IMR-90 (cell line): Measurements from ENCODE around the gene ZC3H12D. TPM values are rescaled to one million over a fixed set of nuclear protein-coding genes. Genes with fewer than 3 reads are reported as not detected.

Experiments used
- ATAC-seq: fragments of 200-7000 bp; cut with Tn5 transposase; 2 replicates; pipeline ENCODE4 v1.9.1; 2020; ENCODE audit warnings: low read depth, mild to moderate bottlenecking, moderate library complexity
- BruUV-seq: library from RNA; stranded (reverse); fragments of 400-500 nt; replicated peaks from 2 replicates; lab custom pipeline; 2021; lab: Mats Ljungman, UMichigan
- CTCF ChIA-PET: fragments of 300-600 bp; formaldehyde crosslinking; extraction: SDS; loops from one replicate; lab custom pipeline; 2021; ENCODE audit warnings: antibody characterized with exemption; lab: Yijun Ruan, JAX
- POLR2A ChIA-PET: fragments of 300-600 bp; sonication (Branson Sonifier 250); formaldehyde crosslinking; loops from one replicate; lab custom pipeline; 2022; ENCODE audit warnings: antibody characterized with exemption; ENCODE audit not compliant: unreplicated experiment; lab: Charles Lee
- DNase-seq: peaks from one replicate; pipeline ENCODE4 v3.0.0; 2013
- H2AFZ ChIP-seq: replicated peaks from 2 replicates; pipeline ENCODE3; 2013; ENCODE audit warnings: low read length, mild to moderate bottlenecking; ENCODE audit not compliant: poor library complexity
- H2AK5ac ChIP-seq: 2 replicates; pipeline ENCODE4 v1.6.1; 2013; ENCODE audit warnings: low read depth, low read length, inconsistent platforms
- H2AK9ac ChIP-seq: replicated peaks from 2 replicates; pipeline ENCODE3; 2013; ENCODE audit warnings: mild to moderate bottlenecking, low read depth, low read length, moderate library complexity; ENCODE audit not compliant: poor library complexity
- H2BK120ac ChIP-seq: 2 replicates; pipeline ENCODE4 v1.6.1; 2013; ENCODE audit warnings: low read depth, low read length, inconsistent platforms
- H2BK15ac ChIP-seq: 3 replicates; pipeline ENCODE4 v1.6.1; 2013; ENCODE audit warnings: low read depth, low read length, inconsistent platforms
- H2BK20ac ChIP-seq: 2 replicates; pipeline ENCODE4 v1.6.1; 2013; ENCODE audit warnings: low read depth, mild to moderate bottlenecking, inconsistent platforms, low read length, moderate library complexity
- H2BK5ac ChIP-seq: 2 replicates; pipeline ENCODE4 v1.6.1; 2013; ENCODE audit warnings: mild to moderate bottlenecking, low read depth, low read length, inconsistent platforms; ENCODE audit not compliant: poor library complexity, severe bottlenecking
- H3K14ac ChIP-seq: replicated peaks from 2 replicates; pipeline ENCODE4 v1.6.1; 2013; ENCODE audit warnings: low read depth, low read length, inconsistent platforms
- H3K18ac ChIP-seq: 2 replicates; pipeline ENCODE4 v1.6.1; 2013; ENCODE audit warnings: low read depth, low read length, control low read depth
- H3K23ac ChIP-seq: 2 replicates; pipeline ENCODE4 v1.6.1; 2013; ENCODE audit warnings: low read depth, low read length, inconsistent platforms
- H3K27ac ChIP-seq: 2 replicates; pipeline ENCODE4 v1.5.1; 2013; ENCODE audit warnings: mild to moderate bottlenecking, control low read depth, low read length; ENCODE audit not compliant: insufficient read depth
- H3K27me3 ChIP-seq: 2 replicates; pipeline ENCODE4 v1.6.1; 2013; ENCODE audit warnings: low read length; ENCODE audit not compliant: control insufficient read depth, insufficient read depth
- H3K36me3 ChIP-seq: 2 replicates; pipeline ENCODE4 v1.6.1; 2013; ENCODE audit warnings: low read length, mixed read lengths; ENCODE audit not compliant: control insufficient read depth, insufficient read depth
- H3K4ac ChIP-seq: 2 replicates; pipeline ENCODE4 v1.6.1; 2013; ENCODE audit warnings: low read depth, low read length, inconsistent platforms
- H3K4me1 ChIP-seq: 2 replicates; pipeline ENCODE4 v1.6.1; 2013; ENCODE audit warnings: low read length, mixed read lengths; ENCODE audit not compliant: control insufficient read depth, insufficient read depth
- H3K4me2 ChIP-seq: 2 replicates; pipeline ENCODE4 v1.6.1; 2013; ENCODE audit warnings: low read depth, mild to moderate bottlenecking, control low read depth, low read length, moderate library complexity
- H3K4me3 ChIP-seq: 2 replicates; pipeline ENCODE4 v1.5.1; 2013; ENCODE audit warnings: low read depth, mild to moderate bottlenecking, control low read depth, low read length, moderate library complexity; ENCODE audit not compliant: insufficient read depth
- H3K56ac ChIP-seq: 2 replicates; pipeline ENCODE4 v1.6.1; 2013; ENCODE audit warnings: low read length, inconsistent platforms; ENCODE audit not compliant: insufficient read depth; ENCODE audit errors: extremely low read depth
- H3K79me1 ChIP-seq, 2 experiments: 2 replicates each; pipeline ENCODE4 v1.6.1; 2013; ENCODE audit warnings: low read length in 2 of 2, inconsistent platforms in 1 of 2, low read depth in 1 of 2
- H3K9ac ChIP-seq: 2 replicates; pipeline ENCODE4 v1.6.1; 2013; ENCODE audit warnings: low read depth, low read length, control low read depth
- H3K9me1 ChIP-seq: 2 replicates; pipeline ENCODE4 v1.6.1; 2013; ENCODE audit warnings: low read length, inconsistent platforms; ENCODE audit not compliant: insufficient read depth
- H3K9me3 ChIP-seq: 2 replicates; pipeline ENCODE4 v1.6.1; 2013; ENCODE audit warnings: low read length; ENCODE audit not compliant: control insufficient read depth, insufficient read depth
- H4K20me1 ChIP-seq: 2 replicates; pipeline ENCODE4 v1.6.1; 2013; ENCODE audit warnings: low read length, inconsistent platforms; ENCODE audit not compliant: insufficient read depth
- H4K5ac ChIP-seq: 2 replicates; pipeline ENCODE4 v1.6.1; 2013; ENCODE audit warnings: mild to moderate bottlenecking, low read depth, low read length, control low read depth
- H4K8ac ChIP-seq, 2 experiments: 2 replicates each; pipeline ENCODE4 v1.6.1; 2013; ENCODE audit warnings: low read depth in 2 of 2, low read length in 2 of 2, control low read depth in 1 of 2, inconsistent platforms in 1 of 2
- H4K91ac ChIP-seq: 2 replicates; pipeline ENCODE4 v1.6.1; 2013; ENCODE audit warnings: low read depth, low read length, inconsistent platforms; ENCODE audit not compliant: insufficient read depth
- FOS ChIP-seq: fragments of 150-350 bp; IDR thresholded peaks from 2 replicates; pipeline ENCODE4 v1.6.1; 2016; ENCODE audit warnings: low read depth, low read length
- RAD21 ChIP-seq: IDR thresholded peaks from 2 replicates; pipeline ENCODE4 v1.6.1; 2012; ENCODE audit warnings: low read length, improper control_type of control experiment
- WGBS, 2 experiments: methylation state at CpG; one replicate each; pipeline versions ENCODE4 v1.1.5 to v1.1.7; 2013; ENCODE audit warnings: missing lambda C conversion rate in 2 of 2; ENCODE audit not compliant: insufficient read length in 1 of 2; ENCODE audit errors: extremely low coverage in 2 of 2; 5-methylcytosine and 5-hydroxymethylcytosine counted together
- dilution Hi-C: fragments of 300-500 bp; cut with HindIII; formaldehyde crosslinking; loops from one replicate; pipeline ENCODE4 v1.14.3; 2018; ENCODE audit warnings: low sequenced_read_pairs; ENCODE audit not compliant: unreplicated experiment
- in situ Hi-C: fragments of 300-500 bp; cut with MboI; formaldehyde crosslinking; loops from 3 replicates; pipeline ENCODE4 v1.14.3; 2019; ENCODE audit warnings: low sequenced_read_pairs, inconsistent platforms, mixed read lengths
- intact Hi-C: fragments of 100-400 bp; cut with micrococcal nuclease; formaldehyde crosslinking; loops from 2 replicates; pipeline ENCODE4 v1.10.0; 2022
- polyA plus RNA-seq, 3 experiments: library from polyadenylated mRNA; depleted of rRNA; stranded (reverse); fragments of >200 nt; gene quantifications; 2 replicates each; pipeline ENCODE4 v1.2.3, GENCODE V29; 2012; ENCODE audit warnings: low replicate concordance in 1 of 3
- total RNA-seq: library from RNA; depleted of rRNA; stranded (reverse); fragments of >200 nt; gene quantifications from 2 replicates; pipeline ENCODE4 v1.2.3, GENCODE V29; 2012

The ZC3H12D gene
- total and polyA plus RNA-seq, 2 of the 4 experiments (the other 2 are of a cell fraction): under 0.01 to 0.12 TPM

DNA sequence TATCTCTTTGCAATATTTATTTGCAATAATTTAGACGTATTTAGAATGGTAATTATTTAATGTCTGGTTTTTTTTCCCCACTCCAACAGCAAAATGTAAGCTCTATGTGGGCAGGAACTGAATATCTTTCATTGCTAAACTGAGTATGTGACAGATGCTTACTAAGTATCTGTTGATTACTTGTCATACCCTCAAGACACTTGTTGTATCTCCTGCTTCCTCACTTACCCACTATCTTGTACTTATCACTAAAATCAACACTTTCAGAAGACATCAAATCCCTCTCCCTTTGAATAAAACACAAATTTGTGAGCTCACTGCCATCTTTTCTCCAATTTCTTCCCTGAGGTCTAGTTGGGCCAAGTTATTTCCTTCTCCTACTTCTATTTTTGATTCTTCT lies 30.7 kb upstream of the ZC3H12D start:
- ChIA-PET POLR2A (no interaction called here), CTCF (interaction anchor here (1.0 kb wide), 1 partner anchor 30 kb away, joined by 3 read pairs; the partner anchor contains the start of gene PPIL4)
- H3K27ac ChIP-seq: no peak overlapping the region
- no peak overlapping the region for H3K56ac ChIP-seq
- H3K9ac ChIP-seq: no peak overlapping the region
- H2AK9ac ChIP-seq: no peak overlapping the region
- BruUV-seq: no TSS peak
- H2BK5ac ChIP-seq: no peak overlapping the region
- H3K36me3 ChIP-seq: 0 out of 2 replicates have a peak, but pooled peaks cover 12% of the 10 kb centered on the region
- H3K9me3 ChIP-seq: no peaks in the 10 kb centered on the region
- peaks cover 3 to 17% of the 10 kb centered on the region in 2 experiments; a peak in 3 of 4 replicates for H3K79me1 ChIP-seq
- H3K4me2 ChIP-seq: no peak overlapping the region
- in situ Hi-C loops: loop anchor here (5.0 to 10.0 kb wide), 2 partner anchors 483 to 941 kb away; no protein-coding TSS in a partner anchor
- intact Hi-C loops: loop anchor here (5.0 to 10.0 kb wide), 2 partner anchors 198 to 941 kb away; partner anchors contain the start of gene TAB2
- H3K27me3 ChIP-seq: no peaks in the 10 kb centered on the region
- no peaks in the 10 kb centered on the region for H3K9me1 ChIP-seq
- H4K5ac ChIP-seq: no peak overlapping the region
- ATAC-seq (no peak), DNase-seq (no peak)
- no peak overlapping the region for H2AFZ ChIP-seq
- H3K4ac ChIP-seq: no peak overlapping the region
- no peak overlapping the region for H3K23ac ChIP-seq
- H3K14ac ChIP-seq: no peak overlapping the region
- TF ChIP-seq RAD21: no peak
- TF ChIP-seq FOS: no peak
- H2BK120ac ChIP-seq: no peak overlapping the region
- 0 out of 2 replicates have a peak, but pooled peaks cover 3% of the 10 kb centered on the region for H4K20me1 ChIP-seq
- H4K91ac ChIP-seq: no peak overlapping the region
- WGBS, 2 experiments: no CpG with 5 or more reads among the region's 1 CpG
- H3K4me1 ChIP-seq: no peaks in the 10 kb centered on the region
- H2AK5ac ChIP-seq: no peak overlapping the region
- no peak overlapping the region for H2BK15ac ChIP-seq
- no peak overlapping the region for H3K18ac ChIP-seq
- dilution Hi-C loops: no loop called here
- no peak overlapping the region for H3K4me3 ChIP-seq
- no peak overlapping the region for H2BK20ac ChIP-seq
- H4K8ac ChIP-seq: no peak overlapping the region
